H1 (cell line): Measurements from ENCODE around the gene CEACAM16.

Source experiments
- CTCF ChIP-seq, 3 experiments: IDR thresholded peaks; 1 replicate in 2 of 3; 2 replicates in 1 of 3; pipeline versions ENCODE4 v1.5.1 to v1.6.1; 2011; ENCODE audit warnings: low read length in 3 of 3, mild to moderate bottlenecking in 3 of 3, inconsistent platforms in 2 of 3, low read depth in 1 of 3, moderate library complexity in 1 of 3; ENCODE audit not compliant: insufficient read depth in 1 of 3; ENCODE audit errors: control extremely low read depth in 1 of 3
- EGR1 ChIP-seq: IDR thresholded peaks from 2 replicates; pipeline ENCODE4 v1.6.1; 2011; ENCODE audit warnings: low read depth, low read length, borderline replicate concordance
- JUN ChIP-seq: IDR thresholded peaks from 2 replicates; pipeline ENCODE4 v1.6.1; 2011; ENCODE audit warnings: low read depth, mild to moderate bottlenecking, improper control_type of control experiment, low read length
- POLR2AphosphoS5 ChIP-seq: IDR thresholded peaks from 2 replicates; pipeline ENCODE4 v1.6.1; 2011; ENCODE audit warnings: low read depth, low read length
- RFX5 ChIP-seq: IDR thresholded peaks from 2 replicates; pipeline ENCODE4 v1.6.1; 2011; ENCODE audit warnings: low read depth, low read length, improper control_type of control experiment, borderline replicate concordance
- SIX5 ChIP-seq: IDR thresholded peaks from 2 replicates; pipeline ENCODE4 v1.6.1; 2011; ENCODE audit warnings: mild to moderate bottlenecking, low read depth, low read length
- TAF1 ChIP-seq: IDR thresholded peaks from 2 replicates; pipeline ENCODE4 v1.6.1; 2011; ENCODE audit warnings: mild to moderate bottlenecking, low read depth, low read length
- TEAD4 ChIP-seq: IDR thresholded peaks from 2 replicates; pipeline ENCODE4 v1.6.1; 2012; ENCODE audit warnings: low read depth, low read length, inconsistent platforms, mixed read lengths
- YY1 ChIP-seq: IDR thresholded peaks from 2 replicates; pipeline ENCODE4 v1.6.1; 2011; ENCODE audit warnings: low read depth, mild to moderate bottlenecking, low read length

GRCh38 chr19:44755219-44755618 is 56.3 kb downstream of the CEACAM16 start:
- TF ChIP-seq EGR1 (no peak), TEAD4 (no peak), CTCF (IDR thresholded peaks at IDR 0.05; ENCODE audit: control extremely low read depth in 1 of 3, insufficient read depth in 1 of 3, low read depth in 1 of 3, low read length in 3 of 3) (no peak), RFX5 (no peak), TAF1 (no peak), SIX5 (no peak), YY1 (no peak), POLR2AphosphoS5 (no peak), JUN (no peak)
